Adrenal gland (tissue), 12 donors: Measurements from ENCODE around the gene MEIS1. TPM values are rescaled to one million over a fixed set of nuclear protein-coding genes. Genes with fewer than 3 reads are reported as not detected.

Source experiments
- DNase-seq, 7 donors: peaks; one replicate each; pipeline ENCODE4 v3.0.0-alpha.2; 2019 to 2020
- H3K27ac ChIP-seq, 5 donors: fragments of 200-600 bp; sonication (generic) in 4 of 5; 1 replicate in 3 of 5; 2 replicates in 2 of 5; pipeline versions ENCODE4 v1.5.1 to v1.8.0; 2016 to 2020; ENCODE audit warnings: mild to moderate bottlenecking in 1 of 5
- H3K27me3 ChIP-seq: fragments of 200-600 bp; 2 replicates; pipeline ENCODE4 v1.8.0; 2021
- H3K36me3 ChIP-seq, 2 donors: fragments of 200-600 bp; replicated peaks in 1 of 2; 1 replicate in 1 of 2; 2 replicates in 1 of 2; pipeline versions ENCODE4 v1.5.1 to v1.8.0; 2018 to 2022
- H3K4me1 ChIP-seq, 2 donors: fragments of 200-600 bp; replicated peaks in 1 of 2; 1 replicate in 1 of 2; 2 replicates in 1 of 2; pipeline versions ENCODE4 v1.5.1 to v1.8.0; 2018 to 2021
- H3K4me3 ChIP-seq, 4 donors: fragments of 200-600 bp; sonication (generic) in 3 of 4; one replicate each; pipeline ENCODE4 v1.5.1; 2016 to 2018
- H3K9me3 ChIP-seq, 3 donors: fragments of 200-600 bp; sonication (generic) in 1 of 3; replicated peaks in 1 of 3; 1 replicate in 2 of 3; 2 replicates in 1 of 3; pipeline versions ENCODE4 v1.5.1 to v1.8.0; 2016 to 2021
- POLR2A ChIP-seq, 2 donors: fragments of 450-650 bp; IDR thresholded peaks; one replicate each; pipeline ENCODE4 v1.6.1; 2017; ENCODE audit warnings: antibody characterized with exemption in 2 of 2, mild to moderate bottlenecking in 2 of 2, moderate library complexity in 1 of 2
- WGBS, 4 donors: extraction: QIAGEN DNeasy Blood & Tissue Kit in 2 of 4; methylation state at CpG; one replicate each; pipeline versions ENCODE4 v1.1.5 to v1.1.7; 2013 to 2017; 5-methylcytosine and 5-hydroxymethylcytosine counted together
- intact Hi-C, 2 donors: fragments of 100-400 bp; cut with DNase I; formaldehyde crosslinking; loops; one replicate each; pipeline versions ENCODE4 v1.14.1 to v1.15.0; 2022 to 2023
- polyA plus RNA-seq, 3 donors: library from polyadenylated mRNA; stranded (reverse); fragments of 200-250 nt in 2 of 3; fragments of 350-450 nt in 1 of 3; fragmentation: Illumina TruSeq in 1 of 3; extraction: RNeasy Lipid Tissue Mini Kit (QIAGEN cat#74804) in 1 of 3; gene quantifications; one replicate each; pipeline ENCODE4 v1.2.3, GENCODE V29; 2013 to 2014
- total RNA-seq, 9 donors: library from RNA; depleted of rRNA in 4 of 9; stranded (reverse); fragments of >200 nt in 4 of 9; fragments of 120-200 nt in 1 of 9; fragmentation: NEBNext Ultra II Directional in 1 of 9; extraction: Animal tissue kit (Norgen Biotek cat#: 25700) in 1 of 9; gene quantifications; one replicate each; pipeline versions ENCODE4 v1.1.0 to v1.2.4, GENCODE V29; 2013 to 2023
- TF ChIP-seq, protein P1 (sequence below), 6 experiments: fragments of 450-650 bp in 4 of 6; fragments of 200-600 bp in 2 of 6; sonication (generic) in 1 of 6; IDR thresholded peaks; 1 replicate in 5 of 6; 2 replicates in 1 of 6; pipeline versions ENCODE4 v1.5.1 to v1.8.0; 2016 to 2021; ENCODE audit warnings: antibody characterized with exemption in 6 of 6, mild to moderate bottlenecking in 2 of 6, moderate library complexity in 1 of 6
- donor health status: healthy with polysubstance abuse.
- donor health status: Bipolar disorder and iron deficiency.
- donor health status: DM: yes; HTN: yes; CAD: no.
- donor health status: DM: no; HTN: no; CAD: no.
- donor health status: DM: no; HTN: no; CAD: no.
- donor health status: DM: yes; HTN: yes; CAD: no.

The MEIS1 gene
- total and polyA plus RNA-seq, 12 donors: 56.3 to 257 (median 107) TPM

DNA sequence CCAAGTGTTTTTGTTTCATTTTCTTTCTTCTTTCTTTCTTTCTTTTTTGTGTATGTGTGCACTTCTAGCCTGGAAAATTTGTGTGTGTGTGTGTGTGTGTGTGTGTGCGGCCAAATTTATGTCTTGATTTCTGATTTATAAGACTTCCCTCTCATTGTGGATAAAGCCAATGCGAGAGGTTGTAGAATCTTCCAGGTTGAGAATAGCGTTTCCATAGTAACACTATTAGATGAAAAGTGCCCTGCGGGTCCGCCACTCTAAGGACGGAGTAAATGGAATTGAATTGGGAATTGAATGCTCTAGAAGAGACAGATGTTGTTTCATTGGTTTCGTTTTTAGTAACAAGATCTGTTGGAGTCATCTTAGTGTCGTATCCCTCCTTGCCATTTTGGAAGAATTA is 81.6 kb downstream of the MEIS1 start:
- intact Hi-C loops: no loop called here
- WGBS, 4 donors: 91 to 93% (median 91%) methylated on average over 8 of the region's 8 CpGs
- DNase-seq: no peak
- TF ChIP-seq, protein P1, sequence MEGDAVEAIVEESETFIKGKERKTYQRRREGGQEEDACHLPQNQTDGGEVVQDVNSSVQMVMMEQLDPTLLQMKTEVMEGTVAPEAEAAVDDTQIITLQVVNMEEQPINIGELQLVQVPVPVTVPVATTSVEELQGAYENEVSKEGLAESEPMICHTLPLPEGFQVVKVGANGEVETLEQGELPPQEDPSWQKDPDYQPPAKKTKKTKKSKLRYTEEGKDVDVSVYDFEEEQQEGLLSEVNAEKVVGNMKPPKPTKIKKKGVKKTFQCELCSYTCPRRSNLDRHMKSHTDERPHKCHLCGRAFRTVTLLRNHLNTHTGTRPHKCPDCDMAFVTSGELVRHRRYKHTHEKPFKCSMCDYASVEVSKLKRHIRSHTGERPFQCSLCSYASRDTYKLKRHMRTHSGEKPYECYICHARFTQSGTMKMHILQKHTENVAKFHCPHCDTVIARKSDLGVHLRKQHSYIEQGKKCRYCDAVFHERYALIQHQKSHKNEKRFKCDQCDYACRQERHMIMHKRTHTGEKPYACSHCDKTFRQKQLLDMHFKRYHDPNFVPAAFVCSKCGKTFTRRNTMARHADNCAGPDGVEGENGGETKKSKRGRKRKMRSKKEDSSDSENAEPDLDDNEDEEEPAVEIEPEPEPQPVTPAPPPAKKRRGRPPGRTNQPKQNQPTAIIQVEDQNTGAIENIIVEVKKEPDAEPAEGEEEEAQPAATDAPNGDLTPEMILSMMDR (IDR thresholded peaks at IDR 0.05): no peak
- TF ChIP-seq POLR2A (IDR thresholded peaks at IDR 0.05): no peak
- no peaks in the 10 kb centered on the region for H3K9me3 ChIP-seq
- H3K27me3 ChIP-seq: no peaks in the 10 kb centered on the region
- no peak overlapping the region for H3K27ac ChIP-seq
- H3K4me3 ChIP-seq: no peak overlapping the region
- H3K4me1 ChIP-seq: peaks cover 0 to 62% of the 10 kb centered on the region in 2 donors
- H3K36me3 ChIP-seq: peaks cover 0 to 14% of the 10 kb centered on the region in 2 donors

GRCh38 chr2:66517772-66518171 is 82.8 kb downstream of the MEIS1 start:
- no peaks in the 10 kb centered on the region for H3K9me3 ChIP-seq
- peaks cover 0 to 75% of the 10 kb centered on the region in 2 donors for H3K4me1 ChIP-seq
- intact Hi-C loops: no loop called here
- H3K27me3 ChIP-seq: no peaks in the 10 kb centered on the region
- H3K4me3 ChIP-seq: no peak overlapping the region
- WGBS, 4 donors: 86 to 93% (median 89%) methylated on average over 4 of the region's 4 CpGs
- peaks cover 0 to 7% of the 10 kb centered on the region in 2 donors for H3K36me3 ChIP-seq
- no peak for DNase-seq
- H3K27ac ChIP-seq: no peak overlapping the region
- TF ChIP-seq, protein P1 (IDR thresholded peaks at IDR 0.05): no peak
- TF ChIP-seq POLR2A (IDR thresholded peaks at IDR 0.05): no peak

DNA sequence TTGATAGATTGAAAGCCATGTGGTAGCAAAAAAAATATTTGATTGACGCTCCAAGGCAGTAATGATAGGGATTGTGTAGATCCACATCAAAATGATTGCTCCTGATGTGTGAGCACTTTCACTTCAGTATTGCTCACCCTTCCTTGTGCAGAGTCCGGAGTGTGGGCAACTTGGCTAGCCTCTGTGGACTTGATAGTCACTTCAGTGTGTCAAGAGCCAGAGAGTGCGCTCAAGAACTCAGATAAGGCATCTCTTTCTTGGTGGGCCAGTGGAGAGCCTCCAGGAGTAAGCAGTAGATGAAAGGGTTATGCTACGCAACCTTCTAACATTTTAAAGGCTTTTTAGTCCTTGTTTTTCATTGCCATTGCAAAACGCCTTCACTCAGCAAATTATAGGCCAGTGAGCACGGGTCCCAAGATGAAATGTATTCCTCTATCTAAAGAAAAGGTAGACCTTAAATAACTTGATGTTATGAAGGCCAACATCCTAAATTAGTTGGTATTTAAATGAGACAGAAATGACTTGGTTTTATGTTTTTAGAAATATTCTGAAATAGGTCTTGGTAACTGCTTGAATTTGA is 84.4 kb downstream of the MEIS1 start:
- no peak for TF ChIP-seq POLR2A (IDR thresholded peaks at IDR 0.05)
- TF ChIP-seq, protein P1 (IDR thresholded peaks at IDR 0.05): no peak
- Histone ChIP-seq H3K27ac (no peak overlapping the region), H3K4me3 (no peak overlapping the region), H3K27me3 (no peaks in the 10 kb centered on the region), H3K9me3 (no peaks in the 10 kb centered on the region), H3K4me1 (peaks cover 0 to 89% of the 10 kb centered on the region in 2 donors), H3K36me3 (peaks cover 0 to 5% of the 10 kb centered on the region in 2 donors)
- DNase-seq: no peak
- 74 to 92% (median 89%) methylated on average over 6 of the region's 6 CpGs for WGBS, 4 donors
- intact Hi-C loops: no loop called here

DNA sequence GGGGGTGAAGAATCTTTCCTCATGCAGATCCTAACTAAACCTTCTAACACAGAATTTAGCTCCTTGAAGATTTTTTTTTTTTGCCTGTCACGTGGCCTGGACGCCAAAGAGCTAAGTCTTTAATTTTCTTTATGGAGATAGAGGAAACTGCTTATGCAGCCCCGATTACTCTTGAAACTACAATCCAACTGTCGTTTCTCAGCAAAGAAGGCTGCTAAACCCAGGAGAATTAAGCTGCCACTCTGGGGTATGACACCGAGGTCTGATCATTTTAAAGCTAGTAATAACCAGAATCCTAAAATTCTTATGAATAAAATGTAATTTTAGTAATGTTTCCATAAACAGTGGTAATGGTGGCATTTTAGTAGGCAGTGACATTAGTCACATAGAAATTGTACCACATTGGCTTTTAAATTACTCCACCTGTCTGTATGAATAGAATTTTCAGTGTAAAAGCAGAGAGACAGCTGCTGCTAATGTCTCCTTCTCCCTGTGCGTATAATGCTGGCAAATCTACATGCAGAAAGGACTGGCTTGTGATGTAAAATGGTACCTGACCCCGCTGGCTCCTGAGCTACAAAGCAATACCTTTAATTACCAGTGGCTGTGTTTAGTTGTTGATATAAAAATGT is 86.5 kb downstream of the MEIS1 start:
- WGBS, 4 donors: 80 to 87% (median 82%) methylated on average over 7 of the region's 7 CpGs

More for the DNA sequence above, 86.5 kb downstream of the MEIS1 start:
- DNase-seq: no peak
- Histone ChIP-seq H3K9me3 (no peaks in the 10 kb centered on the region), H3K27ac (no peak overlapping the region), H3K27me3 (no peaks in the 10 kb centered on the region), H3K4me3 (no peak overlapping the region), H3K36me3 (no peaks in the 10 kb centered on the region), H3K4me1 (peaks cover 0 to 90% of the 10 kb centered on the region in 2 donors)
- intact Hi-C loops: no loop called here
- TF ChIP-seq, protein P1 (IDR thresholded peaks at IDR 0.05): no peak
- no peak for TF ChIP-seq POLR2A (IDR thresholded peaks at IDR 0.05)
